LNCaP clone FGC (cell line): ENCODE results near the gene SECISBP2L.

ENCODE experiments used
- DNase-seq: peaks from one replicate; pipeline ENCODE4 v3.0.0-alpha.2; 2011; ENCODE audit warnings: low read depth
- H3K4me3 ChIP-seq: 2 replicates; pipeline ENCODE4 v1.5.1; 2011; ENCODE audit warnings: mild to moderate bottlenecking, low read depth, low read length, control low read depth
- CTCF ChIP-seq: IDR thresholded peaks from 2 replicates; pipeline ENCODE4 v1.5.1; 2012; ENCODE audit warnings: mild to moderate bottlenecking; ENCODE audit not compliant: control insufficient read depth, insufficient read depth; ENCODE audit errors: extremely low read depth

The SECISBP2L gene

GRCh38 chr15:48954538-48954937 is 91.7 kb downstream of the SECISBP2L start:
- DNase-seq: no peak
- TF ChIP-seq CTCF: no peak
- H3K4me3 ChIP-seq: no peak overlapping the region

- H3K4me3 ChIP-seq: no peak overlapping the region
- DNase-seq: no peak
- TF ChIP-seq CTCF: no peak
Observed at GRCh38 chr15:48946840-48947187, 99.4 kb downstream of the SECISBP2L start.

GRCh38 chr15:48946074-48946839 is 100.0 kb downstream of the SECISBP2L start:
- H3K4me3 ChIP-seq: no peak overlapping the region
- no peak for TF ChIP-seq CTCF
- no peak for DNase-seq

DNA sequence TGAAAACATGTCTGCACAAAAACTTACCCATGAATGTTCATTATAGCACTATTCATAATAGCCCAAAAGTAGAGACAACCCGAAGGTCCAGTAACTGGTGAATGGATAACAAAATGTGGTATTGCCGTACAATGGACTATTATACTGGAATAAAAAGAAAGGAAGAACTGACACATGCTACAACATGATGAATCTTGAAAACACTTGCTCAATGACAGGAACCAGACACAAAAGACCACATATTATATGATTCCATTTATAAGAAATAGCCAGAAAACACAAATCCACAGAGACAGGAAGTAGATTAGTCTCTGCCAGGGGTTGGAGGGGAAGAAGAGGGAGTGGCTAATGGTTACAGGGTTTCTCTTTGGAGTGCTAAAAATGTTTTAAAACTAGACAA is 100.9 kb downstream of the SECISBP2L start:
- H3K4me3 ChIP-seq: no peak overlapping the region
- TF ChIP-seq CTCF: no peak
- no peak for DNase-seq

- no peak for DNase-seq
- TF ChIP-seq CTCF: no peak
- no peak overlapping the region for H3K4me3 ChIP-seq
Observed at GRCh38 chr15:48941904-48942303, 104.3 kb downstream of the SECISBP2L start.

GRCh38 chr15:48940508-48940907 is 105.7 kb downstream of the SECISBP2L start:
- DNase-seq: no peak
- TF ChIP-seq CTCF: no peak
- H3K4me3 ChIP-seq: no peak overlapping the region

- TF ChIP-seq CTCF: no peak
- DNase-seq: no peak
- no peak overlapping the region for H3K4me3 ChIP-seq
Observed at GRCh38 chr15:48939648-48940047, 106.6 kb downstream of the SECISBP2L start.
